T-helper 1 cell (primary cell): ENCODE measurements around the gene ROBO4.

ENCODE experiments used
- DNase-seq, 5 donors: peaks; one replicate each; pipeline ENCODE4 v3.0.0-alpha.2; 2012 to 2020

The ROBO4 gene

GRCh38 chr11:124887667-124888013, 10.0 kb downstream of the ROBO4 start:
- no peak for DNase-seq

DNA sequence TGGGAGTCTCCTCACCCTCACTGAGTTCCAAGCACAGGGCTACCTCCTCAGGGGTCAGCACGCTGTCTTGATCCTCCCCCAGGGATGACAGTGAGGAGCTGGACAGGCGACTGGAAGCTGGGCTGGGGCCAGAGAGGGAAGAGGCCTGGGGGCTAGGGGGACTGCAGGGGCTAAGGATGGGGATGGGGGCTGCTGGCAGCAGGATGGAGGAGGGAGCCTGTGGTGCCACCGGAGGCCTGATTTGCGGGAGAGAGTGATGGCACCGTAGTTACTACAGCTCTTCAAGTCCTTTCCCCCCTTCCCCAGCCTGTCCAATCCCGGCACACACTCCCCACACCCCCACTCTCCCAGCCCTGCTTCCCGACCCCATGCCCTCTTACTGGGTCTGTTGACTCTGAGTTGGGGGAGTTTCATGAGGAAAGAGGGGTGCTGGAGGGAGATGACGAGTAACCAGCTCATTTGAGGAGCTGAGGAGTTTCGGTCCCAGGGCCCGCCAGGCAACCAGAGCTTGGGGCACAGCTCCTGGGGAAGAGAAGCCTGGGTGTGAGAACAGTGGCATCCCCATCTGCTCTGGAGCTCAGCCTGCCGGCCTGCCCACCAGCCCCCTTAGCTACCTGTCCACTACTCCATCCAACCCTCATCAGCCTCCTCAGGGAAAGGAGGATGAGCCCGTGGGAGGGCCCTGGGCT, 10.5 kb downstream of the ROBO4 start:
- DNase-seq = no peak

GRCh38 chr11:124886476-124886875, 11.2 kb downstream of the ROBO4 start:
- no peak for DNase-seq

GRCh38 chr11:124884869-124885479, 12.7 kb downstream of the ROBO4 start:
- no peak for DNase-seq

DNA sequence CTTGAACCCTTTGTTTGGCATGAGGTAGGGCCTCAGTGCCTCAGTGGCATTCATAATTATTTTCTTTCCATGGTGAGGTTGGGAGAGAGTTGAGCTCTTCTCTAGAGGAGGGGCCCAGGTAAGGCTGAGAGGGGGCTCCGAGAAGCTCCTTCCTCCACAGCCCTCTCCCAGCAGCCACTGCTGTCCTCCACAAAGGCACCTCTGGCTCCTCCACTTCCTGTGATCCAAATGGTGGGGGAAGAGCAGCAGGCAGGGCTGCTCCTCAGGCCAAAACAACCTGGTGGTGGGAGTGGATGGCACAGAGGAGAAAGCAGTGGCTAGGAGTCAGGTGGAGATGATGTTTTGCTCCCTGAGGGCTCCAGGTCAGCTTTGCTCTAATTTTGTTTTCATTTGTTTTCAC, 13.3 kb downstream of the ROBO4 start:
- DNase-seq = no peak

GRCh38 chr11:124882339-124883071, 15.2 kb downstream of the ROBO4 start:
- DNase-seq = no peak

- DNase-seq = no peak
These were observed 16.7 kb downstream of the ROBO4 start for GRCh38 chr11:124880958-124881357.

GRCh38 chr11:124880290-124880611, 17.4 kb downstream of the ROBO4 start:
- no peak for DNase-seq

DNA sequence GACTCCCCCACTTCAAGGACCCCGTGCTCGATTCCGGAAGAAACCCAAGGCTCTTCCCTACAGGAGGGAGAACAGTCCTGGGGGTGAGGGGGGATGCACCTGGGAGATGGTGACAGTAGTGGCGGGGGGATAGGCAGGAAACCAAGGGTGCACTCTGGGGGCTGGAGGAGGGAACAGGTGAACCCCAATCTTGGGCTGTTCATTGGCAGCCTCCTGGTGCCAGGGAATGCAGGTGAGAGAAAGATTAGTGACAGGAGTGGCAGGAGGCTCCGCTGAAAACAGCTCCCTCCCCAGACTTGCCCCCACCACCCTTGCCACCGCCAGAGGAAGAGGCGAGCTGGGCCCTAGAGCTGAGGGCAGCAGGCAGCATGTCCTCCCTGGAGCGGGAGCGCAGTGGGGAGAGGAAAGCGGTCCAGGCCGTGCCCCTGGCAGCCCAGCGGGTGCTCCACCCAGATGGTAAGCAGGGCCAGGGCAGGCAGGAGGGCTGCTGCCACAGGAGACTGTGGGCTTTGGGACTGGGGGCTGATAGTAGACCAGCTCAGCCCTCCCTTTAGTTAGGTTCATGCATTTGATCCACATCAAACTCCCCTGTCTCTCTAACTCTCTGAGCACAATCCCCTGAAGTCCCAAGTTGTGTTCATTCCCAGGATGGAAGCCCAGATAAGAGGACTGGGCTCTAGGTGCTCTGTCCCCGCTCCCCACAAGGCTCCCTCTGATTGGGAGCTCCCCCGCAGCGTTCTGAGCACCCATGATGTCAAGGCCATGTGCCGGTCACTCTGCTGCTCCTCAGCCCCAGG, 18.0 kb downstream of the ROBO4 start:
- no peak for DNase-seq

DNA sequence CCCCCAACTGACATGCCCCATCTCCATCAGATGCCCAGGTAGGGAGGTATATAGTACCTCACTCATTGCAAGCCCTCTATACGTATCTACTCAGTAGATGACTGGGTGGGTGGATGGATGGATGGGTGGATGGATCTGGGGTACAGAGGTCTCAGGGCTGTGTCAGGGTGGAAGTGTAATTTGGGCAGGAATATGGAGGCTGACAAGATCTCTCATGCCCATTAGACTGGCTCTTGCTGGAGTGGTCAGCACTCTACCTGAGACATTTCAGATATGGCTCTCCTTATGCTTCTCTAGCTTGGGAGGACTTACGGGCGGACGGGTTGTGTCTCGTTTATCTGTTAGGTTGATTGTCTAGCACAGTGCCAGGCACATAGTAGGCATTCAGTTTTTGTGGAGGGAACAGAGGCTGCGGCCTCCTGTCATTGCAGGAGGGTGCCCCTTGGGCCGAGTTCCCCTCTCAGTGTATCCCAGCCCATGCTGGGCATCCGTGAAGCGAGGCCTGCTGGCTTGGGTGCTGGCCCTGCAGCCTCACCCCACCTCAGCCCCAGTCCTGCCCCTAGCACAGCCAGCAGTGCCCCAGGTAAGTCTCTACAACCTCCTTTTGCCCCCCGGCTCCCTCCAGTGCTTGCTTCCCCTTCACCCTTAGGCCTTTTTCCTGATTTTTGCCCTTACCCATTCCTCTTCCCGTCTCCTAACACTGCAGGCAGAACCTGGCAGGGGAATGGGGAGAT, 18.7 kb downstream of the ROBO4 start:
- no peak for DNase-seq

GRCh38 chr11:124877910-124878758, 19.5 kb downstream of the ROBO4 start:
- DNase-seq = no peak

DNA sequence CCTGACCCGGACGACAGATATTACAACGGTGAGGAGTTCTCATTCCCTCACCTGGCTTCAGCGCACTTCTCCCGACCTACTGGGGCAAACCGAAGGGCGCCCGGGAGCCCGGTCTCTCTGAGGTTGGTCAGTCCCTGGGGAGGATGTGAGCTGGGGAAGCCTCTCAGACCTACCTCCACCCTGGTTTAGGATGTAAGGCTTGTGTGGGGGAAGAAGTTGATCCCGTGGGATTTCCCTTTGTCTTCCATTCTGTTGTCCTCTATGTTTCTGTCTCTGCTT, 20.1 kb downstream of the ROBO4 start:
- DNase-seq = no peak

- DNase-seq = no peak
These were observed 20.6 kb downstream of the ROBO4 start for GRCh38 chr11:124876818-124877630.

DNA sequence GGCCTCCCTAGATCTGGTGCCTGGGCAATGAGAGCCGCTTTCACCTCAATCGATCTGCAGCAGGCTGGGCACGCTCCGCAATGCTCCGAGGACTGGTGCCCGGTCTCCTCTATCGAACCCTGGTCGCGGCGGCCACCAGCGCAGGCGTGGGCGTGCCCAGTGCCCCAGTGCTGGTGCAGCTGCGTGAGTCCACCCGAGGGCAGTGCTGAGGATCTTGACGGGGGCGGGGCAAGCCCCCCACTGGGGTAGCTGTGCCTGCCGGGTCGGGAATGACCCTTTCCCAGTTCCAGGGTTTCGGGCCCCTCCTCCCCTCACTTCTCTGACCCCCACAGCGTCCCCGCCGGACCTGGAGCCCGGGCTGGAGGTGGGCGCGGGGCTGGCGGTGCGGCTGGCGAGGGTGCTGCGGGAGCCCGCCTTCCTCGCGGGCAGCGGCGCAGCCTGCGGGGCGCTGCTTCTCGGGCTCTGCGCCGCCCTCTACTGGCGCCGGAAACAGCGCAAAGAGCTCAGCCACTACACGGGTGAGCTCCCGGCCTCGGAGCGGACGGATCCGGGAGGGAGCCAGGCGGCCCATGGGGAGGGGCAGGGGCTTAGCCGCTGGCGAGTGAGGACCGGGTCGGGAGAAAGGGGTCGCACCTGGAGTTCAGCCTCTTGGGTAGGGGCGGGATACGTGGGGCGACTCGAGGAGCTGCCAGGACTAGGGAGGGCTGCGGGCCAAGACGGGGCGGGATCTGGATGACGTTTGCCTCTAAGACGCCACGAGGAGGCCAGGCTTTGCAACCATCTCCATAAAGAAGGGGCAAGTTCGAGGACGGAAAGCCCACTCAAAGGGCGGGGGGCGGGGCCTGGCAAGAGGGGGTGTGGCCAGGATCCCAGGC, 21.5 kb downstream of the ROBO4 start:
- peak; percentile 43 to 82 (median 64) for DNase-seq

GRCh38 chr11:124875401-124875800, 22.3 kb downstream of the ROBO4 start:
- DNase-seq = no peak

DNA sequence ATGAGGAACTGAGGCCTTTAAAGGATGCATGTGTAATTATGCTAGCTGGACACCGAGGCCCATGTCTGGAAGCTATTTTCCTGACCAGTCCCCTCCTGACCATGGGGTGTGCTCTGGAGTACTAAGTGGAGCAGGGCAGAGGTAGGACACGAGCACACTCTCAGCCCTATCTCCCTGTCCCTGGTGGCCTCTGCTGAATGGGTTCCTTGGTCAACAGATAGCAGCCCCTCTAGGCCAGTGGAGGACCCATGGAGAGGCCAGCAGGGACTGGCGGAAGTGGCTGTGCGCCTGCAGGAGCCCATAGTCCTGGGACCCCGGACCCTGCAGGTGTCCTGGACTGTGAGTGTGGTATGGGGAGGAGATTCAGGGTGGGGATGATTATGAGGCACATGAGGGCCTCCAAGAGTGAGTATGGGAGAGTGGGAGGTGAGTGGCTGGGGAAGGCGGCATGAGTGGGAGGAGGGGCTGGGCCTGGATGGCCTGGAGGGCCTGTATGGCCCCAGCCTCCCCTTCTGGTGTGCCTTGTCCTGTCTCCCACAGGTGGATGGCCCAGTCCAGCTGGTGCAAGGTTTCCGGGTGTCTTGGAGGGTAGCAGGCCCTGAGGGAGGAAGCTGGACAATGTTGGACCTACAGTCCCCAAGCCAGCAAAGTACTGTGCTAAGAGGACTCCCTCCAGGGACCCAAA, 23.0 kb downstream of the ROBO4 start:
- DNase-seq = no peak

DNA sequence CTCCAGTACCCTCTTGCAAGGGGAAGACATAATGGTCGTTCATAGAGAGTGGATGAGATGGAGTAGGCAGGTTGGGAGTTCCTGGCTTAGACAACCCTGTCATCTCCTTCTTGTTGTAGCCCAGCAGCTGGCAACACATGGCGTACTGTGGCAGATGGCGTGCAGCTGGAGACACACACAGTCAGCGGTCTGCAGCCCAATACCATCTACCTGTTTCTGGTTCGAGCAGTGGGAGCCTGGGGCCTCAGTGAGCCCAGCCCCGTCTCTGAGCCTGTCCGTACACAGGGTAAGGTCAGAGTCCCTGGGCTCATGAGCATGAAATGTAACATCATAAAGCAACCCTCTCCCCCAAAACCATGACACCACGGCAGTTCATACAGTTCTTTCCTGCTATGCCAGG, 23.7 kb downstream of the ROBO4 start:
- DNase-seq = no peak

GRCh38 chr11:124872741-124873140, 24.9 kb downstream of the ROBO4 start:
- no peak for DNase-seq

- DNase-seq = no peak
These were observed 25.4 kb downstream of the ROBO4 start for GRCh38 chr11:124872280-124872679.

GRCh38 chr11:124870430-124870829, 27.2 kb downstream of the ROBO4 start:
- no peak for DNase-seq
